ENCODE results near the gene FBH1. TPM values are rescaled to one million over a fixed set of nuclear protein-coding genes. Genes with fewer than 3 reads are reported as not detected.

Gene FBH1
- total RNA-seq, 1 experiment from 2014 or later = 22.0 TPM

DNA sequence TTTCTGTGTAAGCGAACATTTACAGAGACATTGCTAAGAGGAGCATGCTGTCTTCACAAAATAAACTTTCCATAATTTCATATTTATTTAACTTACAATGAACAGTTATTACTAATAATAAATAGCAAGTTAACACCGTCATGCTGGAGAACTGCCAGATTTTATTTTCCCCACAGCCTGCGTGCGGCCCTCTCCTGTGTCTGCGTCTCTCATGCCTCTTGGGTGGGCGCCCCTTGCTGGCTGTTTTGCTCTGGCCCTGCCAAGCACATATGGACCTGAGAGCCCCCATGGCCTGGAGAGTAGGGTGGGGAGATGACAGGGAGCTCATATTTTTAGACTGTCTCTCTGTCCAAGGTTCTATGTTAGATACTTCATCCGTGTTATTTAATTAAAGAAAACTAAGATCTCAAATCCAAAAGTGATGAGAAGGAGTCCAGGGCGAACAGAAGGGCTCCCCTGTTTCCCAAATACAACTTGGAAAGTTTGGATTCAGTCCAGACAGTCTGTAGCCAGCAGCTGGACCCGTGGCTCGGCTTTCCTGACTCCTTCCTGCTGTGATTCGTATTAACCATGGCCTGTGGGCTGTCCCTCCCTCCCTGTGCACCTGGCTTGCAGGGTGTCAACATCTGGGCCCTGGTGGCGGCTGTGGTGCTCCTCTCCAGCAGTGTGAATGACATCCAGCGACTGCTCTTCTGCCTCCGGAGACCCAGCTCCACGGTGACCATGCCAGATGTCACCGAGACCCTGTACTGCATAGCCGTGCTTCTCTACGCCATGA is 20.5 kb downstream of the FBH1 start:
- no TSS peak for BruUV-seq (replicated peaks)
- H3K4me2 ChIP-seq (ENCODE audit: low read length) = no peak overlapping the region
- H3K9me3 ChIP-seq (ENCODE audit: low read length) = no peaks in the 10 kb centered on the region
- H3K27ac ChIP-seq (ENCODE audit: low read length) = no peak overlapping the region
- intact Hi-C loops (cut with micrococcal nuclease) = no loop called here
- no peaks in the 10 kb centered on the region for H3K27me3 ChIP-seq (ENCODE audit: low read length)
- no peaks in the 10 kb centered on the region for H3K4me1 ChIP-seq (ENCODE audit: insufficient read depth, low read length)
- no peaks in the 10 kb centered on the region for H3K79me2 ChIP-seq (ENCODE audit: low read length)
- H2AFZ ChIP-seq (ENCODE audit: low read length) = no peak overlapping the region
- H3K9ac ChIP-seq (ENCODE audit: low read length) = no peak overlapping the region
- ATAC-seq (no peak), DNase-seq (no peak)
- TF ChIP-seq CTCF (conservative IDR thresholded peaks at IDR 0.05; ENCODE audit: low read depth, low read length) (no peak), EZH2 (IDR thresholded peaks at IDR 0.05; ENCODE audit: low read length, unreplicated experiment) (no peak), EZH2phosphoT487 (IDR thresholded peaks at IDR 0.05; ENCODE audit: borderline replicate concordance, low read length) (no peak)
- H3K9me2 ChIP-seq (replicated peaks; ENCODE audit: low read length) = no peaks in the 10 kb centered on the region
- H4K20me1 ChIP-seq (ENCODE audit: low read length) = no peaks in the 10 kb centered on the region
- POLR2A ChIA-PET (ENCODE audit: unreplicated experiment) = no interaction called here
- CTCF ChIA-PET = no interaction called here
- H3F3A ChIP-seq (ENCODE audit: low read length, unreplicated experiment) = no peaks in the 10 kb centered on the region
- no peaks in the 10 kb centered on the region; the same call in 1 of the 2 replicates for H3K36me3 ChIP-seq (ENCODE audit: low read depth, low read length)
- H3K4me3 ChIP-seq (ENCODE audit: low read length) = no peak overlapping the region

DNA sequence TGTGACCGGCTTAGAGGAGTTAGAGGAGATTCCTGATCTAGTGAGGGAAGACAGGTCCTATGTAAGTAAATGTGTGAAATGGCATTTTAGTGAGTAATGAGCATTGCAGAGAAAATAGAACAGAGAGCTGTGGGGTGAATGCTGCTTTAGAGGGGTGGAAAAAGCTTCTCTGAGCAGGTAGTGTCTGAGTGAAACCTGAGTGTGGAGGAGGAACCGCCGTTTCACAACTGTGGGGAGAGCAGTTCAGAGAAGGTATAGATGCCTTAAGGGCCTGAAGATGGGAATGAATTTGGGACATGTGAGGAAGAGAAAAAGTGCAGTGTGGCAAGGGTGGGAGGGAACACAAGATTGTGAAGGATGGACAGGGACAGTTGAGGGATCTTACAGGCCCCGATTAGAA is 21.6 kb downstream of the FBH1 start:
- Histone ChIP-seq H3F3A (ENCODE audit: low read length, unreplicated experiment) (no peaks in the 10 kb centered on the region), H3K4me2 (ENCODE audit: low read length) (no peak overlapping the region), H2AFZ (ENCODE audit: low read length) (no peak overlapping the region), H3K4me1 (ENCODE audit: insufficient read depth, low read length) (no peaks in the 10 kb centered on the region), H3K9ac (ENCODE audit: low read length) (no peak overlapping the region), H3K9me3 (ENCODE audit: low read length) (no peaks in the 10 kb centered on the region), H3K27me3 (ENCODE audit: low read length) (no peaks in the 10 kb centered on the region), H3K27ac (ENCODE audit: low read length) (no peak overlapping the region), H4K20me1 (ENCODE audit: low read length) (no peaks in the 10 kb centered on the region), H3K79me2 (ENCODE audit: low read length) (no peaks in the 10 kb centered on the region), H3K36me3 (ENCODE audit: low read depth, low read length) (no peaks in the 10 kb centered on the region; the same call in 1 of the 2 replicates), H3K4me3 (ENCODE audit: low read length) (no peak overlapping the region), H3K9me2 (replicated peaks; ENCODE audit: low read length) (no peaks in the 10 kb centered on the region)
- intact Hi-C loops (cut with micrococcal nuclease) = no loop called here
- no peak for ATAC-seq
- no peak for DNase-seq
- POLR2A ChIA-PET (ENCODE audit: unreplicated experiment) = no interaction called here
- TF ChIP-seq EZH2phosphoT487 (IDR thresholded peaks at IDR 0.05; ENCODE audit: borderline replicate concordance, low read length) (no peak), EZH2 (IDR thresholded peaks at IDR 0.05; ENCODE audit: low read length, unreplicated experiment) (no peak), CTCF (conservative IDR thresholded peaks at IDR 0.05; ENCODE audit: low read depth, low read length) (no peak)
- no TSS peak for BruUV-seq (replicated peaks)
- CTCF ChIA-PET = no interaction called here

DNA sequence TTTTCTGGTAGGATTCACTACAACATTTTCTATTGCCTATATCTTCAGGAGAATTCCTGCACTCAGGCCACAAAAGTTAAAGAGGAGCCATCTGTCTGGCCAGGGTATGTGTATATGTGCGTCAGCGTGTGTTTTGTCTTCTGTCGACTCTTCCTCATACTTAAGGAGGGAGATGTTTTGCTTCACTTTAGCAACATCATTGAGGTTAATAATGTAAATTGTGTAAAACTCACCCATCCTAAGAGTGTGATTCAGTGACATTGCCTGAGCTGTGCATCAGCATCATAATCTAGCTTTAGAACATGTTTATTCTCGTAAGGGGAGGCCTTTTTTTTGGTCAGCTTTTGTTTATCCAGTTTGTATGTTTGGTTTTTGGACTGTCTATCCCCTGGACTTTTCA is 23.7 kb downstream of the FBH1 start:
- TF ChIP-seq EZH2phosphoT487 (IDR thresholded peaks at IDR 0.05; ENCODE audit: borderline replicate concordance, low read length) = no peak
- TF ChIP-seq EZH2 (IDR thresholded peaks at IDR 0.05; ENCODE audit: low read length, unreplicated experiment) = no peak
- TF ChIP-seq CTCF (conservative IDR thresholded peaks at IDR 0.05; ENCODE audit: low read depth, low read length) = no peak
- ChIA-PET POLR2A (ENCODE audit: unreplicated experiment) (no interaction called here), CTCF (no interaction called here)
- Histone ChIP-seq H3K4me1 (ENCODE audit: insufficient read depth, low read length) (no peaks in the 10 kb centered on the region), H2AFZ (ENCODE audit: low read length) (no peak overlapping the region), H3K36me3 (ENCODE audit: low read depth, low read length) (no peaks in the 10 kb centered on the region; the same call in 1 of the 2 replicates), H3K27ac (ENCODE audit: low read length) (no peak overlapping the region), H3K9me2 (replicated peaks; ENCODE audit: low read length) (no peaks in the 10 kb centered on the region), H3K27me3 (ENCODE audit: low read length) (no peaks in the 10 kb centered on the region), H3F3A (ENCODE audit: low read length, unreplicated experiment) (no peaks in the 10 kb centered on the region), H3K4me3 (ENCODE audit: low read length) (no peak overlapping the region), H3K9ac (ENCODE audit: low read length) (no peak overlapping the region), H3K9me3 (ENCODE audit: low read length) (no peaks in the 10 kb centered on the region), H4K20me1 (ENCODE audit: low read length) (no peaks in the 10 kb centered on the region), H3K79me2 (ENCODE audit: low read length) (no peaks in the 10 kb centered on the region), H3K4me2 (ENCODE audit: low read length) (no peak overlapping the region)
- no TSS peak for BruUV-seq (replicated peaks)
- intact Hi-C loops (cut with micrococcal nuclease) = no loop called here
- ATAC-seq (no peak), DNase-seq (no peak)
